Ascending aorta (tissue), 2 donors: ENCODE data around the gene GHRL. TPM values are rescaled to one million over a fixed set of nuclear protein-coding genes. Genes with fewer than 3 reads are reported as not detected.

Experiments used
- DNase-seq, 2 donors: peaks; one replicate each; pipeline ENCODE4 v3.0.0-alpha.2; 2019; ENCODE audit warnings: low spot score in 2 of 2
- H3K27ac ChIP-seq, 2 donors: fragments of 200-600 bp; sonication (generic); one replicate each; pipeline ENCODE4 v1.5.1; 2016 to 2017; ENCODE audit warnings: mild to moderate bottlenecking in 1 of 2
- H3K27me3 ChIP-seq: fragments of 200-600 bp; sonication (generic); one replicate; pipeline ENCODE4 v1.5.1; 2017
- H3K36me3 ChIP-seq, 2 donors: fragments of 200-600 bp; sonication (generic); one replicate each; pipeline ENCODE4 v1.5.1; 2016
- H3K4me1 ChIP-seq, 2 donors: fragments of 200-600 bp; sonication (generic); one replicate each; pipeline ENCODE4 v1.5.1; 2016 to 2017; ENCODE audit warnings: mild to moderate bottlenecking in 1 of 2
- H3K4me3 ChIP-seq, 2 donors: fragments of 200-600 bp; sonication (generic); one replicate each; pipeline ENCODE4 v1.5.1; 2016 to 2017; ENCODE audit warnings: mild to moderate bottlenecking in 1 of 2
- H3K9me3 ChIP-seq, 2 donors: fragments of 200-600 bp; sonication (generic); one replicate each; pipeline ENCODE4 v1.5.1; 2016
- CTCF ChIP-seq, 3 experiments: fragments of 200-600 bp in 2 of 3; fragments of 450-650 bp in 1 of 3; sonication (generic) in 2 of 3; IDR thresholded peaks; one replicate each; pipeline ENCODE4 v1.5.1; 2016 to 2019; ENCODE audit warnings: antibody characterized with exemption in 3 of 3, mild to moderate bottlenecking in 1 of 3, moderate library complexity in 1 of 3
- intact Hi-C: fragments of 100-400 bp; cut with DNase I; formaldehyde crosslinking; loops from one replicate; pipeline ENCODE4 v1.15.1; 2023
- total RNA-seq: library from RNA; depleted of rRNA; stranded (reverse); fragments of >200 nt; gene quantifications from one replicate; pipeline ENCODE4 v1.1.0, GENCODE V29; 2016

GHRL gene
- total RNA-seq, 1 donor from 2014 or later: not detected

- Histone ChIP-seq H3K36me3 (no peaks in the 10 kb centered on the region), H3K9me3 (no peaks in the 10 kb centered on the region), H3K4me1 (no peaks in the 10 kb centered on the region), H3K27me3 (no peaks in the 10 kb centered on the region), H3K27ac (no peak overlapping the region), H3K4me3 (no peak overlapping the region)
- TF ChIP-seq CTCF (IDR thresholded peaks at IDR 0.05): no peak
- no peak for DNase-seq
- intact Hi-C loops: no loop called here
Measured at GRCh38 chr3:10338591-10339353, 46.0 kb upstream of the GHRL start.

GRCh38 chr3:10338164-10338470 lies 45.4 kb upstream of the GHRL start:
- no peaks in the 10 kb centered on the region for H3K9me3 ChIP-seq
- H3K27me3 ChIP-seq: no peaks in the 10 kb centered on the region
- no peak for DNase-seq
- no peaks in the 10 kb centered on the region for H3K4me1 ChIP-seq
- intact Hi-C loops: no loop called here
- H3K36me3 ChIP-seq: no peaks in the 10 kb centered on the region
- no peak for TF ChIP-seq CTCF (IDR thresholded peaks at IDR 0.05)
- H3K4me3 ChIP-seq: no peak overlapping the region
- H3K27ac ChIP-seq: no peak overlapping the region

GRCh38 chr3:10337323-10338163 lies 44.8 kb upstream of the GHRL start:
- H3K36me3 ChIP-seq: no peaks in the 10 kb centered on the region
- DNase-seq: no peak
- H3K9me3 ChIP-seq: no peaks in the 10 kb centered on the region
- no peak overlapping the region for H3K27ac ChIP-seq
- no peak for TF ChIP-seq CTCF (IDR thresholded peaks at IDR 0.05)
- no peak overlapping the region for H3K4me3 ChIP-seq
- H3K27me3 ChIP-seq: no peaks in the 10 kb centered on the region
- H3K4me1 ChIP-seq: no peaks in the 10 kb centered on the region
- intact Hi-C loops: no loop called here

- H3K27me3 ChIP-seq: no peaks in the 10 kb centered on the region
- no peaks in the 10 kb centered on the region for H3K9me3 ChIP-seq
- no peak overlapping the region for H3K4me3 ChIP-seq
- H3K36me3 ChIP-seq: no peaks in the 10 kb centered on the region
- no peak for TF ChIP-seq CTCF (IDR thresholded peaks at IDR 0.05)
- no peak overlapping the region for H3K27ac ChIP-seq
- DNase-seq: no peak
- intact Hi-C loops: no loop called here
- no peaks in the 10 kb centered on the region for H3K4me1 ChIP-seq
Measured at GRCh38 chr3:10336761-10337160, 44.0 kb upstream of the GHRL start.

- Histone ChIP-seq H3K27me3 (no peaks in the 10 kb centered on the region), H3K4me3 (no peak overlapping the region), H3K4me1 (no peaks in the 10 kb centered on the region), H3K27ac (no peak overlapping the region), H3K36me3 (no peaks in the 10 kb centered on the region), H3K9me3 (no peaks in the 10 kb centered on the region)
- no peak for TF ChIP-seq CTCF (IDR thresholded peaks at IDR 0.05)
- intact Hi-C loops: no loop called here
- no peak for DNase-seq
Measured at GRCh38 chr3:10335871-10336622, 43.3 kb upstream of the GHRL start.
